Caco-2 (cell line): ENCODE results near the gene SHTN1. TPM values are rescaled to one million over a fixed set of nuclear protein-coding genes. Genes with fewer than 3 reads are reported as not detected.

ENCODE experiments used
- BruUV-seq: library from RNA; stranded (reverse); fragments of 400-500 nt; replicated peaks from 2 replicates; lab custom pipeline; 2021; lab: Mats Ljungman, UMichigan
- CTCF ChIA-PET: fragments of 300-600 bp; sonication (Branson Sonifier 250); formaldehyde crosslinking; loops from one replicate; lab custom pipeline; 2022; ENCODE audit warnings: antibody characterized with exemption; lab: Charles Lee
- POLR2A ChIA-PET: fragments of 300-600 bp; sonication (Branson Sonifier 250); formaldehyde crosslinking; loops from one replicate; lab custom pipeline; 2022; ENCODE audit warnings: antibody characterized with exemption; lab: Charles Lee
- DNase-seq, 2 experiments: peaks; one replicate each; pipeline versions ENCODE4 v3.0.0 to v3.0.0-alpha.2; 2020 to 2022
- H3K27me3 ChIP-seq: replicated peaks from 2 replicates; pipeline ENCODE4 v1.6.0; 2011; ENCODE audit warnings: low read length; ENCODE audit not compliant: control insufficient read depth, insufficient read depth
- H3K36me3 ChIP-seq: 2 replicates; pipeline ENCODE4 v1.5.1; 2011; ENCODE audit warnings: low read length; ENCODE audit not compliant: control insufficient read depth, insufficient read depth
- H3K4me1 ChIP-seq: fragments of 250-450 bp; sonication (Bioruptor Pico); 2 replicates; pipeline ENCODE4 v1.5.1; 2020; ENCODE audit warnings: mild to moderate bottlenecking
- H3K4me3 ChIP-seq: 2 replicates; pipeline ENCODE4 v1.5.1; 2011; ENCODE audit warnings: low read depth, mild to moderate bottlenecking, control low read depth, low read length
- H3K9me3 ChIP-seq: fragments of 250-450 bp; sonication (Bioruptor Pico); 2 replicates; pipeline ENCODE4 v1.5.1; 2020; ENCODE audit warnings: mild to moderate bottlenecking, moderate library complexity
- H3K27ac Mint-ChIP-seq: one replicate; pipeline ENCODE4 v1.8.0; 2022; ENCODE audit warnings: mixed read lengths; ENCODE audit not compliant: unreplicated experiment
- H3K27me3 Mint-ChIP-seq: one replicate; pipeline ENCODE4 v1.8.0; 2022; ENCODE audit warnings: mixed read lengths; ENCODE audit not compliant: insufficient read depth, unreplicated experiment
- H3K36me3 Mint-ChIP-seq: one replicate; pipeline ENCODE4 v1.8.0; 2022; ENCODE audit warnings: mild to moderate bottlenecking, mixed read lengths; ENCODE audit not compliant: insufficient read depth, unreplicated experiment
- H3K4me1 Mint-ChIP-seq: one replicate; pipeline ENCODE4 v1.8.0; 2022; ENCODE audit warnings: low read depth, mixed read lengths; ENCODE audit not compliant: unreplicated experiment
- H3K4me3 Mint-ChIP-seq: one replicate; pipeline ENCODE4 v1.8.0; 2022; ENCODE audit warnings: mild to moderate bottlenecking, moderate library complexity, mixed read lengths; ENCODE audit not compliant: unreplicated experiment
- H3K9me3 Mint-ChIP-seq: one replicate; pipeline ENCODE4 v1.8.0; 2022; ENCODE audit warnings: mixed read lengths; ENCODE audit not compliant: unreplicated experiment
- CTCF ChIP-seq, 2 experiments: fragments of 200-600 bp in 1 of 2; IDR thresholded peaks; 1 replicate in 1 of 2; 2 replicates in 1 of 2; pipeline versions ENCODE4 v1.5.1 to v1.8.0; 2011 to 2022; ENCODE audit warnings: antibody characterized with exemption in 1 of 2, control low read depth in 1 of 2, inconsistent platforms in 1 of 2, low read depth in 1 of 2, low read length in 1 of 2, mild to moderate bottlenecking in 1 of 2, moderate library complexity in 1 of 2; ENCODE audit not compliant: insufficient read depth in 1 of 2, severe bottlenecking in 1 of 2, unreplicated experiment in 1 of 2
- intact Hi-C: fragments of 100-400 bp; cut with micrococcal nuclease; formaldehyde crosslinking; loops from one replicate; pipeline ENCODE4 v1.10.0; 2022; ENCODE audit not compliant: unreplicated experiment
- total RNA-seq: library from RNA; stranded (reverse); gene quantifications from 2 replicates; pipeline ENCODE4 v1.2.3, GENCODE V29; 2022

SHTN1 gene
- total RNA-seq, 1 experiment from 2014 or later, result 80.8 TPM

- no peak overlapping the region for H3K4me3 ChIP-seq
- no peak overlapping the region for H3K27ac Mint-ChIP-seq
- DNase-seq, result no peak
- no peak overlapping the region for H3K4me3 Mint-ChIP-seq
- no peaks in the 10 kb centered on the region for H3K9me3 ChIP-seq
- no peaks in the 10 kb centered on the region for H3K36me3 ChIP-seq
- intact Hi-C loops, result loop anchor here (5.0 to 10.0 kb wide), 2 partner anchors 55 to 163 kb away; no protein-coding TSS in a partner anchor
- no peak for TF ChIP-seq CTCF (IDR thresholded peaks at IDR 0.05; ENCODE audit: insufficient read depth in 1 of 2, low read depth in 1 of 2, low read length in 1 of 2, severe bottlenecking in 1 of 2, unreplicated experiment in 1 of 2)
- POLR2A ChIA-PET, result no interaction called here
- no peaks in the 10 kb centered on the region for H3K9me3 Mint-ChIP-seq
- CTCF ChIA-PET, result no interaction called here
- BruUV-seq, result no TSS peak
- no peaks in the 10 kb centered on the region for H3K27me3 ChIP-seq
- peaks cover 22% of the 10 kb centered on the region for H3K4me1 ChIP-seq
- no peaks in the 10 kb centered on the region for H3K27me3 Mint-ChIP-seq
- H3K36me3 Mint-ChIP-seq, result peaks cover 44% of the 10 kb centered on the region
- peaks cover 18% of the 10 kb centered on the region for H3K4me1 Mint-ChIP-seq
Measured at GRCh38 chr10:117002206-117002605, 2.8 kb downstream of the SHTN1 start.

GRCh38 chr10:117001144-117001543 is 3.8 kb downstream of the SHTN1 start:
- Histone ChIP-seq H3K4me1 (peaks cover 23% of the 10 kb centered on the region), H3K4me3 (no peak overlapping the region), H3K36me3 (no peaks in the 10 kb centered on the region), H3K27me3 (no peaks in the 10 kb centered on the region), H3K9me3 (no peaks in the 10 kb centered on the region)
- ChIA-PET POLR2A (no interaction called here), CTCF (interaction anchor here (0.7 kb wide), 1 partner anchor 173 kb away, joined by 3 read pairs; no protein-coding TSS in a partner anchor)
- Mint-ChIP-seq H3K4me1 (peaks cover 29% of the 10 kb centered on the region), H3K9me3 (no peaks in the 10 kb centered on the region), H3K4me3 (no peak overlapping the region), H3K36me3 (peaks cover 45% of the 10 kb centered on the region), H3K27me3 (no peaks in the 10 kb centered on the region), H3K27ac (no peak overlapping the region)
- BruUV-seq, result no TSS peak
- intact Hi-C loops, result loop anchor here (5.0 to 10.0 kb wide), 2 partner anchors 54 to 164 kb away; no protein-coding TSS in a partner anchor
- no peak for TF ChIP-seq CTCF (IDR thresholded peaks at IDR 0.05; ENCODE audit: insufficient read depth in 1 of 2, low read depth in 1 of 2, low read length in 1 of 2, severe bottlenecking in 1 of 2, unreplicated experiment in 1 of 2)
- DNase-seq, result no peak

- Mint-ChIP-seq H3K36me3 (peaks cover 45% of the 10 kb centered on the region), H3K27ac (no peak overlapping the region), H3K4me3 (no peak overlapping the region), H3K4me1 (peaks cover 30% of the 10 kb centered on the region), H3K27me3 (no peaks in the 10 kb centered on the region), H3K9me3 (no peaks in the 10 kb centered on the region)
- no peak for DNase-seq
- Histone ChIP-seq H3K9me3 (no peaks in the 10 kb centered on the region), H3K27me3 (no peaks in the 10 kb centered on the region), H3K36me3 (no peaks in the 10 kb centered on the region), H3K4me3 (no peak overlapping the region), H3K4me1 (peaks cover 29% of the 10 kb centered on the region)
- no TSS peak for BruUV-seq
- ChIA-PET CTCF (no interaction called here), POLR2A (no interaction called here)
- TF ChIP-seq CTCF (IDR thresholded peaks at IDR 0.05; ENCODE audit: insufficient read depth in 1 of 2, low read depth in 1 of 2, low read length in 1 of 2, severe bottlenecking in 1 of 2, unreplicated experiment in 1 of 2), result no peak
- intact Hi-C loops, result loop anchor here (5.0 to 10.0 kb wide), 2 partner anchors 53 to 164 kb away; no protein-coding TSS in a partner anchor
Measured at GRCh38 chr10:117000580-117000979, 4.4 kb downstream of the SHTN1 start.
